GM18520 (cell line): ENCODE measurements around the gene SLC27A5.
A peak's percentile ranks its signal among the peaks of the same experiment; 100 is the strongest.
"Not testable (repeated sequence)": the region's sequence is repeated elsewhere in the genome, so short reads cannot be mapped to it uniquely, and the experiment has no call there.

Experiments
- ATAC-seq: cut with Tn5 transposase; IDR thresholded peaks from one replicate; pipeline ENCODE4 v1.9.1; 2021; ENCODE audit not compliant: unreplicated experiment

SLC27A5 gene

DNA sequence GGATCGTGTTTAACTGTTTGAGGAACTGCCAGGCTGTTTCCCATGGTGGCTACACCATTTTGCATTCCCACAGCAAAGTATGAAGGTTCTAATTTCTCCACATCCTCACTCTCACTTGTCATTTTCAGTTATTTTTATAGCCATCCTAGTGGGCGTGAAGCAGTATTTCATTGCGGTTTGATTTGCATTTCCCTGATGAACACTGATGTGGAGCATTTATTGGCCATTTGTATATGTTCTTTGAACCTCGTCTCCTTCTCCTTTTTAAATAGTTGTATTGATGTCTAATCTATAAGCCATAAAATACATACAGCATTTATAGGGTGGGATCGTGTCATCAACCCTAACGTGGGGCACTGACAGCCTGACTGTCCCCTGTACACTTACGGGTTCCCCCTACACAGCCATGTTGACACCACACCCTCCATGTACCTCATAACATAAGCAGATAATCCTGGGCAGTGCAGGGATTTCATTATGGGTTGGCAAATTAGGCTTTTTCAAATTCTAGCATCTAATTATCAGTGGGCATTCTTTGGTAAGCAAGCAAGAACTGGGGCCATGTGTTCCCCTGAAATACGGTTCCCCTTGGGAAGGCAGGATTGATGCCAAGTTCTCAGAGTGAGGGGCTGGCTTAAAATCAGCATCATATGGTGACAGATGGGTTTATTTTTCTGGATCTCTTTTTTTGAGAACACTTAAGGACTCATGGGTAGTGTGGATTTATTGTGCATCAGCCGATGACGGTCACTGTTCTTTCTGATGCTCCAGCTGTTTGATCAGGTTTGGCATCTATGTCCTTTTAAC lies 19.4 kb upstream of the SLC27A5 start:
- ATAC-seq, result no peak

- no peak for ATAC-seq
Measured at GRCh38 chr19:58529405-58529804, 17.6 kb upstream of the SLC27A5 start.

DNA sequence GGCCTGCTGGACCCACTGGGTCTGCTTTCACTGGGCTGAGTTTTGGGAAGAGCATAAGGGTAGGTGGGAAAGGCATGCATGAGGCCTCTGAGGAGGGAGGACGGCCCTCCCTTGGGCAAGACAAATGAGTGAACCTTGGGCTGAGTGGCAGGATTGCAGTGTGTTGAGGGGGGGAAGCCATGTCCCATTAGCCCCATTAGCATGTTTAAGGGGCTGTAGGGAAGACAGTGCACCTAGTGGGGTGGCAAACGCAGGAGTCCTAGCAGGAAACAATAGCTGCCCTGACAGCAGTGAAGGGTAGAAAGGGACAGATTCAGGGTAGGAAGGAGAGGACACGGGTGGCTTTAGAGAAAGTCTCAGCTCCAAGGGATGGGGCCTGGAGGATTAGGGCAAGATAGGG lies 10.9 kb upstream of the SLC27A5 start:
- no peak for ATAC-seq

DNA sequence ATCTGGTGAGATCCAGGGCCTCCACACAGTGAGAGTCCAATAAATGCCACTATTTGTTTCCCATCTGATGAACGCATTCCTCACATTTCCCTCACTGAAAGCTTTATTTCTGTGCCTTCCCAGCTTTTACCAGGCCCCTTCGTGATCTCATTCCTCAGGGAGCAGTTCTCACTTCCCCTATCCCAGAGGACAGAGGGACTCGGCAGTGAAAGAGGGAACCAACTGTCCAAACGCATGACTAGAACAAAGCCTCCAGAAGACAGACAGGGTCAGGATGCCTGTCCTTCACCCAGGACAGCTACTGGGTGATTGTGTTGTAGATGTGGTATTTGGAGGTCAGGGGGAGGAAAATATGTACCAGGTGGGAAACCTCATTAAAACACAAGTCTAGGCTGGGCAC lies 9.9 kb upstream of the SLC27A5 start:
- ATAC-seq, result no peak

DNA sequence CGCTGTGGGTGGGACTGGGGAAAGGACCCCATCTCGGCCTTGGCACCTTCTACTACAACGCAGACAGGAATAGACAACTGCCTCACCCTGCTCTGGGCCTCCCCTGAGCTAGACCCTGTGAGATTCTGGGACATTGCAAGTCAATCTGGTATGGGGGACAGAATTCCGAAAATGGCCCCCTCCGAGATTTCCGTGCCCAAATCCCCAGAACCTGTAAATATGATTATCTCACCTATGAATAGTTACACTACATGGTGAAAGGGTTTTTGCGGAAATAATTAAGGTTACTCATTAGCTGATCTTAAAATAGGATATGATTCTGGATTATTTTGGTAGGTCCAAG lies 8.4 kb upstream of the SLC27A5 start:
- ATAC-seq, result no peak

- ATAC-seq, result peak; percentile 85
Measured at GRCh38 chr19:58519355-58520256, 7.8 kb upstream of the SLC27A5 start, which contains the start of gene ZBTB45. ZBTB45 (minus strand) TSS chr19:58519810; CDS start chr19:58517673, 2,137 bp downstream.

DNA sequence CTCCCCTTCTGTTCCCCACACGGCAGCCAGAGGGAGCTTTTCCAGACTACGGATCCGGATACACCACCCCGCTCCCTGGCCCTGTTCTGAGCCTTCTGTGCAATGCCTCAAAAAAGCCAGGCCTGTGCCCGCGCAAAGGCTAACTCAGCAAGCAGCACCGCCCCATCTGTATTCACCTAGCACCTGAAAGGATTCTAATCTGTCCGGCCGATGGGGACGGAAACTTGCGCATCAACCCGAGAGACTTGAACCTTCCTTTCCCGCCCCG lies 7.2 kb upstream of the SLC27A5 start:
- no peak for ATAC-seq

- no peak for ATAC-seq
Measured at GRCh38 chr19:58518256-58519086, 6.7 kb upstream of the SLC27A5 start.

DNA sequence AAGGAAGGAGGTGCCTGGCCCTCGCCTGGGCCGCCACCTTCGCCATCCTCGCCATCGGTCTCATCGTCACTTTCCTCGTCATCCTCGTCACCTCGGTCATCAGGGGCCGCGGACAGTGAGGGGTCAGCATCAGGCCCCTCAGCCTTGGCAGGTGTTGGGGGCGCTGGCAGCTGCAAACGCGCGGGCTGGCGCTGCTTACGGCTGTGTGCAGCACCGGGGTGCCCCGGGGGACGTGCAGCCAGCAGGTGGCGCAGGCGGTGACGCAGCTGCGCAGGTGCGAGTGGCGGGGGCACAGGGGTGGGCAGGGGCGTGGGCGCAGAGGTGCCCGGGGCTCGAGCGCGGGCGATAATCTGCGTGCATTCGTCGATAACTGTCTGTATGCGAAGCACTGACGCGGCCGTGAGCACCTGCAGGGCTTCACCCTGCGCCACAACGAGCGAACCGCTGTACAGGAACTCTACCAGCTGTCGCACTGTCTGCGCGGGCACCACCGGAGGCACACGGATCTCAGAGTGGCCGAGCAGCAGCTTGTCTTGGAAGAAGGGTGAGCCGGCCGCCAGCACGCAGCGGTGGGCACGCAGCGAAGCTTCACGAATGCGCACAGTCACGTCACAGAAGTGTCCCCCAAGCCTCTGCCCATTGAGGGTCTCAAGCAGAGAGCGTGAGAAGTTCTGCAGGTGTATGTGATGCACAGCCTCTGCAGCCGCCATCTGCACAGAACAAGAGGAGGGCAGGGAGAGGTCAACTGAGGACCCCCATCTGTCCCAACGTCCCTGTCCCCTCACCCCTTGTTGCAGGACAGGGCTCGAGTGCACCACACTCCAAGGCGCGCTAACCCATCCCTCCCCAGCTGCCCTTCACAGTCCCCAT lies 5.4 kb upstream of the SLC27A5 start:
- ATAC-seq, result no peak

GRCh38 chr19:58516246-58516836 lies 4.5 kb upstream of the SLC27A5 start:
- no peak for ATAC-seq

GRCh38 chr19:58515259-58515658 lies 3.5 kb upstream of the SLC27A5 start:
- no peak for ATAC-seq

- ATAC-seq, result no peak
Measured at GRCh38 chr19:58514564-58515022, 2.8 kb upstream of the SLC27A5 start.

DNA sequence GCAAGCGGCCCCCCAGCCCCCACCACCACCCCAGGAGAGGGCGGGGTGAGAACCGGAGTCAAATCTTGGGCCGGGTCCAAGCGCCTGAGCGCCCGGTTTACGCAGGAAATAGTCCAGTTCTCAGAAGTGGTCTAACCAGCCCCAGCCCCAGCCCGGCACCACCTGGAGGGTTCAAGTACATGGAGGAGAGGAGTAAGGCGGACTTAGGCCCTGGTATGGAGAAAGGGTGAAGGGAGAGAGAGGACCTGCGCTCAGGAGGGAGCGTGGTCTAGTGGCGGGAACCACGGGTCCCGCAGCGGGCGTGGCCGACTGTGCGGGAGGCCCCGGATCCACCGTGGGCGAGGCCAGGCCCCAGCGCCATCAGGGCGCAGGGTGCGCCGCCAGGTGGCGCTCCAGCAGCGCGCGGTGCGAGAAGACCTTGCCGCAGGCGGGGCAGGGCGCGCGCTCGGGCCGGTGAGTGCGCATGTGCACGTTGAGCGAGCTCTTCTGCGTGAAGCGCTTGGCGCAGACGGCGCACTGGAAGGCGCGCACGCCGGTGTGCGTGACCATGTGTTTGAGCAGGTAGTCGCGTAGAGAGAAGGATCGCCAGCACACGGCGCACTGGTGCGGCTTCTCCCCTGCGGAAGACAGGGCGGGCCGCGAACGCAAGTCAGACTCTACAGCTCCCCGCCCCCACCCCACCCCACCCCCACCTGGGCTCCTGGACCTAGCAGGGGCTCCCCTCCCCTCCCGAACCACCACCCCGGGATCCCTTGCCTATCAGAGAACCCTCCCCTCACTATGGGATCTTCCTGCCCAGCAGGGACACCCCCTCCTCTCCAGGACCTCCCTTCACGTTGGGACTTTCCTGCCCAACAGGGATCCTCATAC lies 2.1 kb upstream of the SLC27A5 start:
- peak; percentile 87 for ATAC-seq

- ATAC-seq, result no peak
Measured at GRCh38 chr19:58513213-58513693, 1.5 kb upstream of the SLC27A5 start.

- no peak for ATAC-seq
Measured at GRCh38 chr19:58510084-58510862, 1.5 kb downstream of the SLC27A5 start.

GRCh38 chr19:58509731-58510083 lies 2.1 kb downstream of the SLC27A5 start:
- ATAC-seq, result no peak

- not testable (repeated sequence) for ATAC-seq
Measured at GRCh38 chr19:58507602-58508223, 4.1 kb downstream of the SLC27A5 start.

- no peak for ATAC-seq
Measured at GRCh38 chr19:58500242-58500641, 11.6 kb downstream of the SLC27A5 start.
